Lower leg skin (tissue), 4 donors: ENCODE results near the gene SERPINB11. TPM values are rescaled to one million over a fixed set of nuclear protein-coding genes. Genes with fewer than 3 reads are reported as not detected.

Experiments
- DNase-seq, 2 donors: peaks; one replicate each; pipeline ENCODE4 v3.0.0-alpha.2; 2019; ENCODE audit warnings: low spot score in 2 of 2
- H3K4me3 ChIP-seq: fragments of 200-600 bp; sonication (generic); 2 replicates; pipeline ENCODE4 v1.5.1; 2017; ENCODE audit warnings: mild to moderate bottlenecking, low read depth; ENCODE audit not compliant: poor library complexity, severe bottlenecking
- POLR2A ChIP-seq, 2 donors: fragments of 450-650 bp; IDR thresholded peaks; one replicate each; pipeline ENCODE4 v1.6.1; 2016 to 2017; ENCODE audit warnings: antibody characterized with exemption in 2 of 2, mild to moderate bottlenecking in 1 of 2, moderate library complexity in 1 of 2
- WGBS, 2 donors: methylation state at CpG; one replicate each; pipeline ENCODE4 v1.1.5; 2018; 5-methylcytosine and 5-hydroxymethylcytosine counted together
- intact Hi-C: fragments of 100-400 bp; cut with DNase I; formaldehyde crosslinking; loops from one replicate; pipeline ENCODE4 v1.15.0; 2023; ENCODE audit warnings: low total_unique reads
- total RNA-seq, 4 donors: library from RNA; depleted of rRNA; stranded (reverse); fragments of >200 nt; gene quantifications; one replicate each; pipeline ENCODE4 v1.1.0, GENCODE V29; 2016
- TF ChIP-seq, protein P1 (sequence below), 3 donors: fragments of 450-650 bp; IDR thresholded peaks; one replicate each; pipeline ENCODE4 v1.5.1; 2016; ENCODE audit warnings: antibody characterized with exemption in 3 of 3, mild to moderate bottlenecking in 3 of 3, moderate library complexity in 2 of 3

Gene SERPINB11
- total RNA-seq, 4 donors from 2014 or later: 0.61 TPM; not detected in 3

DNA sequence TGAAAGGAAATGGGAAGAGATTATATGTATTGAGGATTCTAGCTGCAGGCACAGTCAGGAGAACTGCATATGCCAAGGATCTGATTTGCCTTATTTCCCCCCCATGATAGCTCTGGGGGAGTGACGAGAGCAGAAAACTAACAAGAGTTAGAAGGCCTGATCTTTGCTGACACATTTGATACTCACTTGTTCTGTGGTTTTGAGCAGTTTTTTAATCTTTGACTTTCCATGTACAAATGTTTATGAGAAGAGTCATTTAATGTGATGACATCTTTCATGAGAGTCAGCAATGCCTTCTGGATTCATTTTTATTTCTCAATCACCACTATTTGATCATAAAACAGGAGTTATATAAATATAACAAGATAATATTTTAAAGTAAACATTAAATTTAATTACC, 59.8 kb downstream of the SERPINB11 start:
- no peak for DNase-seq
- TF ChIP-seq, protein P1, sequence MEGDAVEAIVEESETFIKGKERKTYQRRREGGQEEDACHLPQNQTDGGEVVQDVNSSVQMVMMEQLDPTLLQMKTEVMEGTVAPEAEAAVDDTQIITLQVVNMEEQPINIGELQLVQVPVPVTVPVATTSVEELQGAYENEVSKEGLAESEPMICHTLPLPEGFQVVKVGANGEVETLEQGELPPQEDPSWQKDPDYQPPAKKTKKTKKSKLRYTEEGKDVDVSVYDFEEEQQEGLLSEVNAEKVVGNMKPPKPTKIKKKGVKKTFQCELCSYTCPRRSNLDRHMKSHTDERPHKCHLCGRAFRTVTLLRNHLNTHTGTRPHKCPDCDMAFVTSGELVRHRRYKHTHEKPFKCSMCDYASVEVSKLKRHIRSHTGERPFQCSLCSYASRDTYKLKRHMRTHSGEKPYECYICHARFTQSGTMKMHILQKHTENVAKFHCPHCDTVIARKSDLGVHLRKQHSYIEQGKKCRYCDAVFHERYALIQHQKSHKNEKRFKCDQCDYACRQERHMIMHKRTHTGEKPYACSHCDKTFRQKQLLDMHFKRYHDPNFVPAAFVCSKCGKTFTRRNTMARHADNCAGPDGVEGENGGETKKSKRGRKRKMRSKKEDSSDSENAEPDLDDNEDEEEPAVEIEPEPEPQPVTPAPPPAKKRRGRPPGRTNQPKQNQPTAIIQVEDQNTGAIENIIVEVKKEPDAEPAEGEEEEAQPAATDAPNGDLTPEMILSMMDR (IDR thresholded peaks at IDR 0.05): no peak
- no peak for TF ChIP-seq POLR2A (IDR thresholded peaks at IDR 0.05)
- H3K4me3 ChIP-seq: no peak overlapping the region
- intact Hi-C loops: no loop called here
- 28 to 55% methylated on average over 1 of the region's 1 CpG for WGBS, 2 donors

DNA sequence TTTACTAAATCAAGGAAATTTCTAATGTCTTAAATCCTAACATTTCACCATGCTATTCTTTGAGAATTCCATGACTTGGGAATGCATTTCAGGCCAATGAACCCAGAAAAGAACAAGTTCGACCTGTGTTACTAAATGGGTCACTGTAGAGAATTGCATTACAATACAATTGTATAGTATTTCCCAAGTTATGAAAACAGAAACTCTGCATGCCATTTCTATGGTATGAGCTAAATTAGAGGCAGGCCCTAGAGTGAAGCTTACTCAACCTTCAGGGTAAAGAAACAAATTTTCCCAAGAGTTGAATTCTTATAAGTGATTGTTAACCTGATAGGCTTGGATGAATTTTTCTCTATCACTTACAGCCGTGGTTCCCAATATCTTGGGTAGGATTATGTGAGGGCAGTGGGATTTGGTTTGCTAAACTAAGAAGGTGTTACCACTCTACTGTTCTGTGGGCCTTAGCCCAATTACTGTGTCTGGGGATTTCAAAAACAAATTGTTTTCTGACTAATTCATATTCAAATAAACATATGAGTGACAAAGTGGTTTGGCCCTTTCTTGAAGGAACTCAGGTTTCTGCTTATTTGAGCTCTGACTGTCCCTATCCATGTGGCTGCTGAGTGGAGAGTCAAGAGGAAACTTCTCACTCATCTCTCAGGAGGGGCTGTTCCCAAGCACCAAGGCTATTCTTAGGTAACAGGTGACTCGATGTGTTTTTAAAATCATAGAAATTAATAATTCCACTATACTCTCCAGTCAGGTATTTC, 61.3 kb downstream of the SERPINB11 start:
- TF ChIP-seq, protein P1 (IDR thresholded peaks at IDR 0.05): no peak
- no peak for TF ChIP-seq POLR2A (IDR thresholded peaks at IDR 0.05)
- DNase-seq: no peak
- intact Hi-C loops: no loop called here
- H3K4me3 ChIP-seq: no peak overlapping the region
- 89% methylated on average over 3 of the region's 3 CpGs for WGBS, 2 donors

DNA sequence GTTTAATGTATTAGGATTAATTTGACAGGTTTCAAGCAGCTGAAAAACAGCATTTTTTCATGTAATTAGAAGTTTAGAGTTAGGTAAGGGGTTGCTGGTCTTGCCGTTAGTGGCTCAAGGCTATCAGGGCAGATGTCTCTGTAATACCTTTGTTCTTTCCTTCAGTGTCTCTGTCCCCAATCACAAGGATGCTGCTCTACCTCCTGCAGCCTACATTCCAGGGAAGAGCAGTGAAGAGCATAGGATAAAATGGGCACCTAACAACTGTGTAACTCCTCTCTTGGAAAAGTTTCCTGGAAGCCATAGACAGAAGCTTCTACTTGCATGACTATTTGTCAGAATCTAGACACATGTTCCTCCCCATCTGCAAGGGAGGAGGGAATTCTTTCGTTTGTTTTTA, 63.1 kb downstream of the SERPINB11 start:
- 80 to 86% methylated on average over 2 of the region's 2 CpGs for WGBS, 2 donors
- H3K4me3 ChIP-seq: no peak overlapping the region
- no peak for DNase-seq
- TF ChIP-seq, protein P1 (IDR thresholded peaks at IDR 0.05): no peak
- no peak for TF ChIP-seq POLR2A (IDR thresholded peaks at IDR 0.05)
- intact Hi-C loops: no loop called here

Other genes with a start within 250 kb of the SERPINB11 start
- 100 to 1,000 TPM; 298 to 404 (median 337) TPM for gene SERPINB5, start 226.0 kb upstream of the SERPINB11 start, total RNA-seq
- 100 to 1,000 TPM in 2 of 4 donors, 10 to 100 TPM in 2; 62.8 to 185 (median 112) TPM for gene SERPINB12, start 160.6 kb upstream of the SERPINB11 start, total RNA-seq
- 10 to 100 TPM; 15.2 to 34.2 (median 16.9) TPM for gene SERPINB13, start 115.6 kb upstream of the SERPINB11 start, total RNA-seq
- 1 to 10 TPM in 1 of 4 donors, under 1 TPM in 1, not detected in 2; 0.54 to 1.3 TPM for gene SERPINB4, start 58.7 kb upstream of the SERPINB11 start, total RNA-seq
- 10 to 100 TPM in 3 of 4 donors, 1 to 10 TPM in 1; 7.3 to 66.5 (median 15.8) TPM for gene SERPINB3, start 41.1 kb upstream of the SERPINB11 start, total RNA-seq
- 100 to 1,000 TPM; 140 to 354 (median 233) TPM for gene SERPINB7, start 72.5 kb downstream of the SERPINB11 start, total RNA-seq
- gene SERPINB2, start 184.7 kb downstream of the SERPINB11 start, total RNA-seq: 100 to 1,000 TPM in 1 of 4 donors, 10 to 100 TPM in 3; 88.7 to 111 (median 89.8) TPM
- gene SERPINB10, start 205.0 kb downstream of the SERPINB11 start, total RNA-seq: 1 to 10 TPM in 2 of 4 donors, under 1 TPM in 2; 0.15 to 1.9 (median 0.68) TPM
- under 1 TPM in 1 of 4 donors, not detected in 3; 0.65 TPM for gene HMSD, start 246.3 kb downstream of the SERPINB11 start, total RNA-seq